HG03159 (cell line): ENCODE results near the gene SEM1.
"Not testable (repeated sequence)": the region's sequence is repeated elsewhere in the genome, so short reads cannot be mapped to it uniquely, and the experiment has no call there.

Experiments used
- ATAC-seq: cut with Tn5 transposase; IDR thresholded peaks from one replicate; pipeline ENCODE4 v1.9.1; 2021; ENCODE audit warnings: mild to moderate bottlenecking, moderate library complexity; ENCODE audit not compliant: unreplicated experiment

Gene SEM1

GRCh38 chr7:96665689-96666088 is 44.0 kb downstream of the SEM1 start:
- no peak for ATAC-seq

GRCh38 chr7:96664793-96665192 is 44.9 kb downstream of the SEM1 start:
- ATAC-seq: no peak

- peak; percentile 20 for ATAC-seq
These were observed 45.7 kb downstream of the SEM1 start for GRCh38 chr7:96663871-96664445.

- ATAC-seq: peak; percentile 91
These were observed 46.2 kb downstream of the SEM1 start for GRCh38 chr7:96663457-96663856.

- not testable (repeated sequence) for ATAC-seq
These were observed 47.5 kb downstream of the SEM1 start for GRCh38 chr7:96662151-96662550.

DNA sequence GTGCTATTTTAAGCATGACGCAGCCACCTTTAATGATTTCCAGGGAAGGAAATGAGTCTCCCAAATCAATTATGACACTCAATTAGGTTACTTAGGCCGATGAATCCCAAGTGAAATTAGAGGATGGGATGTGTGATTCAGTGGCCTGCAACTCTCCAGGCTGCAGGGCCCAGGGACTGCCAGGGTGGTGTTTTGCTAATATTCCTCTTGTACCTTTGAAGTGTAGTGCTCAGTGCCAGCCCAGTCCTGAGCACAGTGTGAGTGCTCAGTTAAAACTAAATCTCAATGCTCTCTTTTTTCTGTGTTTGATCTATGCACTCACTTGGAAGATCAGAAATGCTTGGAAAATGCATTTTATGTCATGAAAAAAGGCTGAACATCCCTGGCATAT is 51.6 kb downstream of the SEM1 start:
- no peak for ATAC-seq

DNA sequence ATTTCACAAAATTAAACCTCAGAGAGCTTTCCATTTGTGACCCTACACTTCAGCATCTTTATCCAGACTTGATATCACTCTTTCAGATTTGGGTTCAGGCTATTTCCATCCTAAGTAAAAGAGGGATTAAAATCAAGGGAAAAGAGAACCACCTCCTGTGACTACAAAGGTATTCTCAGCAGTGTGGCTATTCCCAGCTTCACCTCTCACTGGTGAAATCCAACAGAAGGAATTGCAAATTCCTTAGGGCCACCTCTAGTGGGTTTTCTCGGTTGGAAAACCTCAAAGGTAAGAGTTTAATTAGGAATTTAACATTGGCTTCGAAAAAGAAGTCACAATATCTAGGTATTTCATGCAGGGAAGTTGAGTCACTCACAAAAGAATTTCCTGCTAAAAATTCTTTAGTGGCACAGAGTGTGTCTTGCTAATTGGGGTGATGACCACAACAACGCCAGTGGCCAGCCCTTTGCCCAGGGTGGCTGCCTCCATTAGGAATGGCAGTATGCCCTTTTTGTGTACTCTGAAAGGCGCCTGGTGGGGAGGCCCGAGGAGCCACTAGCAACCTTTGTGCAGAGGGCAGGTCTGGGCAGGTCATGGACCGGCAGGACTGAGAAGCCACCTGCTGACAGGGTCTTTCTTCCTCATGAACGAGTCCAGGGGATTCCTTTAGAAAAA is 52.2 kb downstream of the SEM1 start:
- no peak for ATAC-seq

- no peak for ATAC-seq
These were observed 53.7 kb downstream of the SEM1 start for GRCh38 chr7:96655956-96656355.

DNA sequence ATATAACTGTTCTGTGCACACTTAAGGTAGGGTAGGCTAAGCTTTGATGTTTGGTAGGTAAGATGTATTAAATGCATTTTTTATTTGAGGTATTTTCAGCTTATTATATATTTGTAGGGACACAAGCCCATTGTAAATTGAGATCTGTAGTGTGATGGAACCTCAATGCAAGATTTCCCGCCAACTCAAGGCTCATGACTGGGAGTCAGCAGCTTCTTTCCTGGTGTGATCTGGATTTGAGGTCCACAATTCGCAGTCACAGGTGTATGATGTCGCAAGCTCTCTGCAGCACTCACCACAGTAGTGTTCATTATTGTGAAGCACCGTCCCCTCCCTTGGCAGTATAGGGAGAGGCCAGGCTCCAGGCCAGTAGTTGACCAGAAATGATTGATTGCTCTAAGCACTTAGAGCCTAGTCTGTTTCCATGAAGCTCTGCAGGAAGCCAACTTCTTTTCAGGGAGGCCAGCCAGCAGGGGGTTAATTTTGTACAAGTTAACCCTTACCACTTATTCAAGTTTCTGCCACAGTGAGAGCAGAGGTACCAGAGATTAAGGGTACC is 54.9 kb downstream of the SEM1 start:
- no peak for ATAC-seq

- no peak for ATAC-seq
These were observed 59.7 kb downstream of the SEM1 start for GRCh38 chr7:96649981-96650380.

- no peak for ATAC-seq
These were observed 60.9 kb downstream of the SEM1 start for GRCh38 chr7:96648784-96649183.

DNA sequence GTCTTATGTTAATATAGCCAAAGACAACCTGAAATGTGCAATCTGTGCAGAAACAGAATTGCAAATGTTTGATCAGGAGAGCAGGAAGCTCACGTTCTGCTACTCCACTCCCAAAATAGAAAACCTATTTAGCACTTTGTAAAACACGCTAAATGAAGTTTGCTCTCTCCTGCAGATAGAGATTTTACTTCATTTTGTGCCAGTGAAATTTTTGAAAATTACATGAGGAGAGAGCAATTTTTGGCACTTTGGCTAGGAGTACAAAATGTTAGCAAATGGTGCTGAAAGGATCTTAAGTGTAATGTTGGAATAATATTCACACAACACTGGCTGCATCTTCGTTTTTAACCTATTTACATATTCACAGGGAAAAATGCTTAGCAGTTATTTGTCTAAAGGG is 61.9 kb downstream of the SEM1 start:
- no peak for ATAC-seq

DNA sequence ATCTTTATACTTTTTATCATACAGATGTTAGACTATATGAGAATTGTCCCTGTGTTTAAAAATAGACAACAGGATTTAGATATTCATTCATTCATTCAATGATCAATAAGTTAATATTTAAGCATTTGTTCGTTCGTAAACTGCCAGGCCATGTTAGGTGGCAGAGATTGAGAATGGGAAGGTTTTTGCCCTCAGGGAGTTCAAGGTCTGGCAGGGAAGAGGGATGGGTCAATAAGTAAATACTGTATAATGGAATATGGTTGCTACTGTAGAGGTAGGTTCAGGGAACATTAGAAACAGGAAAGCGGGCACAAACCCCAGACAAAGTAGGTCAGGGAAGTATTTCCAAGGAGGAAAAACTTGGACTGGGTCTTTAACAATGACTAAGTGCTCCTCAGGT is 64.6 kb downstream of the SEM1 start:
- no peak for ATAC-seq

GRCh38 chr7:96643436-96643835 is 66.2 kb downstream of the SEM1 start:
- ATAC-seq: not testable (repeated sequence)

DNA sequence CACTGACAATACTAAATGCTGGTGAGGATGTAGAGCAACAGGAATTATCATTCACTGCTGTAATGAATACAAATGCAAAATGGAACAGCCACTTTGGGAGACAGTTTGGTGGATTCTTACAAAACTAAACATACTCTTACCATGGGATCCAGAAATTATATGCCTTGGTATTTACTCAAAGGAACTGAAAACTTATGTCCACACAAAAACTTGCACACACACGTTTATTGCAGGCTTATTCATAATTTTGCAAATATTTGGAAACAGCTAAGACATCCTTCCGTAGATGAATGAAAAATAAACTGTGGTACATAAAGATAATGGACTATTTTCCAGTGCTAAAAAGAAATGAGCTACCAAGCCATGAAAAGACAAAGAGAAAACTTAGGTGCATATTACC is 69.6 kb downstream of the SEM1 start:
- no peak for ATAC-seq
